ENCODE results near the gene MAP2K5.

GRCh38 chr15:67781907-67782690 is 239.6 kb downstream of the MAP2K5 start:
- TF ChIP-seq, protein P1, sequence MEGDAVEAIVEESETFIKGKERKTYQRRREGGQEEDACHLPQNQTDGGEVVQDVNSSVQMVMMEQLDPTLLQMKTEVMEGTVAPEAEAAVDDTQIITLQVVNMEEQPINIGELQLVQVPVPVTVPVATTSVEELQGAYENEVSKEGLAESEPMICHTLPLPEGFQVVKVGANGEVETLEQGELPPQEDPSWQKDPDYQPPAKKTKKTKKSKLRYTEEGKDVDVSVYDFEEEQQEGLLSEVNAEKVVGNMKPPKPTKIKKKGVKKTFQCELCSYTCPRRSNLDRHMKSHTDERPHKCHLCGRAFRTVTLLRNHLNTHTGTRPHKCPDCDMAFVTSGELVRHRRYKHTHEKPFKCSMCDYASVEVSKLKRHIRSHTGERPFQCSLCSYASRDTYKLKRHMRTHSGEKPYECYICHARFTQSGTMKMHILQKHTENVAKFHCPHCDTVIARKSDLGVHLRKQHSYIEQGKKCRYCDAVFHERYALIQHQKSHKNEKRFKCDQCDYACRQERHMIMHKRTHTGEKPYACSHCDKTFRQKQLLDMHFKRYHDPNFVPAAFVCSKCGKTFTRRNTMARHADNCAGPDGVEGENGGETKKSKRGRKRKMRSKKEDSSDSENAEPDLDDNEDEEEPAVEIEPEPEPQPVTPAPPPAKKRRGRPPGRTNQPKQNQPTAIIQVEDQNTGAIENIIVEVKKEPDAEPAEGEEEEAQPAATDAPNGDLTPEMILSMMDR (IDR thresholded peaks at IDR 0.05 in 2 of 3, conservative IDR thresholded peaks at IDR 0.05 in 1 of 3; ENCODE audit: insufficient read depth in 2 of 3, low read depth in 1 of 3, low read length in 3 of 3) = no peak
- TF ChIP-seq SPI1 (IDR thresholded peaks at IDR 0.05; ENCODE audit: borderline replicate concordance, low read depth, low read length) (no peak), BRCA1 (IDR thresholded peaks at IDR 0.05) (no peak), BRCA1 (CRISPR knock-in tag; IDR thresholded peaks at IDR 0.05) (no peak), ARHGAP35 (IDR thresholded peaks at IDR 0.05; ENCODE audit: partially characterized antibody) (no peak), ADNP (tag; IDR thresholded peaks at IDR 0.05) (no peak), ZNF518B (CRISPR knock-in tag; IDR thresholded peaks at IDR 0.05) (no peak), YBX1 (IDR thresholded peaks at IDR 0.05) (no peak)
